Right ventricle myocardium superior (tissue), 1 donor: ENCODE results near the gene AARS1. TPM values are rescaled to one million over a fixed set of nuclear protein-coding genes. Genes with fewer than 3 reads are reported as not detected.
"Not testable (repeated sequence)": the region's sequence is repeated elsewhere in the genome, so short reads cannot be mapped to it uniquely, and the experiment has no call there.

Source experiments
- ATAC-seq: fragments of 200-7000 bp; cut with Tn5 transposase; one replicate; pipeline ENCODE4 v1.9.1; 2020; ENCODE audit warnings: mild to moderate bottlenecking; ENCODE audit not compliant: poor library complexity
- DNase-seq: peaks from one replicate; pipeline ENCODE4 v3.0.0-alpha.2; 2020
- intact Hi-C: fragments of 100-400 bp; cut with DNase I; formaldehyde crosslinking; loops from one replicate; pipeline ENCODE4 v1.11.2; 2022
- total RNA-seq: library from RNA; stranded (reverse); fragmentation: NEBNext Ultra II Directional; extraction: Animal tissue kit (Norgen Biotek cat#: 25700); gene quantifications from one replicate; pipeline ENCODE4 v1.2.1, GENCODE V29; 2021
- donor health status: DM: no; HTN: yes; CAD: no; lungs with severe emphysema.

AARS1 gene
- total RNA-seq, 1 donor from 2014 or later = 59.7 TPM

- intact Hi-C loops = no loop called here
- ATAC-seq = peak; percentile 61
- DNase-seq = peak; percentile 60
Measured at GRCh38 chr16:70250748-70251628, 38.3 kb downstream of the AARS1 start.

- intact Hi-C loops, DNase-seq, ATAC-seq: not testable (repeated sequence)
Measured at GRCh38 chr16:70249697-70250096, 39.6 kb downstream of the AARS1 start.

GRCh38 chr16:70238773-70239172, 50.5 kb downstream of the AARS1 start:
- DNase-seq, intact Hi-C loops, ATAC-seq: not testable (repeated sequence)

- intact Hi-C loops, DNase-seq, ATAC-seq: not testable (repeated sequence)
Measured at GRCh38 chr16:70231831-70232230, 57.5 kb downstream of the AARS1 start.

- DNase-seq, ATAC-seq, intact Hi-C loops: not testable (repeated sequence)
Measured at GRCh38 chr16:70226024-70226423, 63.3 kb downstream of the AARS1 start.

GRCh38 chr16:70225430-70225829, 63.9 kb downstream of the AARS1 start:
- intact Hi-C loops, DNase-seq, ATAC-seq: not testable (repeated sequence)

GRCh38 chr16:70224645-70225044, 64.7 kb downstream of the AARS1 start:
- DNase-seq, intact Hi-C loops, ATAC-seq: not testable (repeated sequence)

- intact Hi-C loops, ATAC-seq, DNase-seq: not testable (repeated sequence)
Measured at GRCh38 chr16:70223971-70224513, 65.3 kb downstream of the AARS1 start.

- intact Hi-C loops, ATAC-seq, DNase-seq: not testable (repeated sequence)
Measured at GRCh38 chr16:70223216-70223615, 66.1 kb downstream of the AARS1 start.

- ATAC-seq, intact Hi-C loops, DNase-seq: not testable (repeated sequence)
Measured at GRCh38 chr16:70222574-70222973, 66.7 kb downstream of the AARS1 start.

- intact Hi-C loops, ATAC-seq, DNase-seq: not testable (repeated sequence)
Measured at GRCh38 chr16:70218586-70218985, 70.7 kb downstream of the AARS1 start.

- DNase-seq, intact Hi-C loops, ATAC-seq: not testable (repeated sequence)
Measured at GRCh38 chr16:70206382-70206781, 82.9 kb downstream of the AARS1 start.

GRCh38 chr16:70204668-70205405, 84.5 kb downstream of the AARS1 start:
- DNase-seq, ATAC-seq, intact Hi-C loops: not testable (repeated sequence)

- DNase-seq, ATAC-seq, intact Hi-C loops: not testable (repeated sequence)
Measured at GRCh38 chr16:70204010-70204409, 85.3 kb downstream of the AARS1 start.

GRCh38 chr16:70203508-70203907, 85.8 kb downstream of the AARS1 start:
- ATAC-seq, DNase-seq, intact Hi-C loops: not testable (repeated sequence)
